Nephron progenitor cell (in vitro differentiated cells): ENCODE data around the gene SUPT20H.
A peak's percentile ranks its signal among the peaks of the same experiment; 100 is the strongest.

Experiments
- DNase-seq: peaks from one replicate; pipeline ENCODE4 v3.0.0; 2021
- H3K27ac Mint-ChIP-seq: 2 replicates; pipeline ENCODE4 v1.8.0; 2021; ENCODE audit warnings: mild to moderate bottlenecking, moderate library complexity, mixed read lengths
- H3K27me3 Mint-ChIP-seq: 2 replicates; pipeline ENCODE4 v1.8.0; 2021; ENCODE audit warnings: mild to moderate bottlenecking, low read depth, mixed read lengths; ENCODE audit not compliant: poor library complexity
- H3K36me3 Mint-ChIP-seq: 2 replicates; pipeline ENCODE4 v1.8.0; 2021; ENCODE audit warnings: low read depth, mixed read lengths
- H3K4me1 Mint-ChIP-seq: 2 replicates; pipeline ENCODE4 v1.8.0; 2021; ENCODE audit warnings: mixed read lengths
- H3K4me3 Mint-ChIP-seq: 2 replicates; pipeline ENCODE4 v1.8.0; 2021; ENCODE audit warnings: mild to moderate bottlenecking, moderate library complexity, mixed read lengths
- H3K9me3 Mint-ChIP-seq: 2 replicates; pipeline ENCODE4 v1.8.0; 2021; ENCODE audit warnings: mild to moderate bottlenecking, moderate library complexity, mixed read lengths
- TF ChIP-seq, protein P1 (sequence below): fragments of 200-600 bp; sonication (generic); IDR thresholded peaks from 2 replicates; pipeline ENCODE4 v1.5.0; 2021; ENCODE audit warnings: antibody characterized with exemption

The SUPT20H gene

DNA sequence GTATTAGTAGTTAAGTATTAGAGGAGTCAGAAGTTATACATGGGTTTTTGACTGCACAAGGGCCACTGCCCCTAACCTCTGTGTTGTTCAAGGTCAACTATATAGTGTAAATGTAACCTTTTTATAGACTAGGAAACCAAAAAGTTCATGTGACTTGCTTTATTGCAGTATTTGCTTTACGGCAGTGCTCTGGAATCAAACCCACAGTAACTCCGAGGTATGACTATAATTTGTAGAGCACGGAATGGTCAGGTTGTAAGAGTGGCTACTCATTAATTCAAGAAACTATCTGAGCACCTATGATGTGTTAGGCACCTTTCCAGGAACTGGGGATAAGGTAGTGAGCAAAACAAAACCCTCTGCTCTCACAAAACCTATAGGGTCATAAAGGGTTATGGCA lies 22.2 kb downstream of the SUPT20H start:
- H3K4me3 Mint-ChIP-seq: no peak overlapping the region
- peaks cover 85% of the 10 kb centered on the region for H3K36me3 Mint-ChIP-seq

DNA sequence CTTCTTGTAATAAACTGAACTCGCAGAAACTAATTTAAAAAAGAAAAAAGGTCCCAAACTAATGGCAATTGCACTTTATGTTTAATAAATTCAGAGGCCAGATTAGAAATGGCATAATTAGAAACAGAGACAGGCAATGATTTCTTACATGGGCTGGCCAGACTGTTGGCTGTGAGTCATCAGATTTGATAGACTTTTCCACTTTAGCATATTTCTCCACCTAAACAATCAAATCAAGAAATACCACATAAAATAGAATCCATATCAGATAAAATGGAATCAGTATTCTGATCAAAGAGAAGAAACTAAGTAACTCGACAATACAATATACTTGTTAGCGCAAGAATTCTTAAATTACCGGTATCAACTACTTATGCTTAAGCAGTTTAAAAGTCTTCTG lies 29.9 kb downstream of the SUPT20H start:
- H3K27me3 Mint-ChIP-seq: no peaks in the 10 kb centered on the region
- no peaks in the 10 kb centered on the region for H3K4me1 Mint-ChIP-seq
- H3K27ac Mint-ChIP-seq: no peak overlapping the region
- TF ChIP-seq, protein P1, sequence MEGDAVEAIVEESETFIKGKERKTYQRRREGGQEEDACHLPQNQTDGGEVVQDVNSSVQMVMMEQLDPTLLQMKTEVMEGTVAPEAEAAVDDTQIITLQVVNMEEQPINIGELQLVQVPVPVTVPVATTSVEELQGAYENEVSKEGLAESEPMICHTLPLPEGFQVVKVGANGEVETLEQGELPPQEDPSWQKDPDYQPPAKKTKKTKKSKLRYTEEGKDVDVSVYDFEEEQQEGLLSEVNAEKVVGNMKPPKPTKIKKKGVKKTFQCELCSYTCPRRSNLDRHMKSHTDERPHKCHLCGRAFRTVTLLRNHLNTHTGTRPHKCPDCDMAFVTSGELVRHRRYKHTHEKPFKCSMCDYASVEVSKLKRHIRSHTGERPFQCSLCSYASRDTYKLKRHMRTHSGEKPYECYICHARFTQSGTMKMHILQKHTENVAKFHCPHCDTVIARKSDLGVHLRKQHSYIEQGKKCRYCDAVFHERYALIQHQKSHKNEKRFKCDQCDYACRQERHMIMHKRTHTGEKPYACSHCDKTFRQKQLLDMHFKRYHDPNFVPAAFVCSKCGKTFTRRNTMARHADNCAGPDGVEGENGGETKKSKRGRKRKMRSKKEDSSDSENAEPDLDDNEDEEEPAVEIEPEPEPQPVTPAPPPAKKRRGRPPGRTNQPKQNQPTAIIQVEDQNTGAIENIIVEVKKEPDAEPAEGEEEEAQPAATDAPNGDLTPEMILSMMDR: no peak
- DNase-seq: no peak
- H3K4me3 Mint-ChIP-seq: no peak overlapping the region
- peaks cover 3% of the 10 kb centered on the region for H3K9me3 Mint-ChIP-seq
- peaks cover 41% of the 10 kb centered on the region for H3K36me3 Mint-ChIP-seq

More for the DNA sequence above, 22.2 kb downstream of the SUPT20H start:
- no peak for DNase-seq
- TF ChIP-seq, protein P1: no peak
- H3K27ac Mint-ChIP-seq: no peak overlapping the region
- H3K27me3 Mint-ChIP-seq: no peaks in the 10 kb centered on the region
- H3K9me3 Mint-ChIP-seq: peaks cover 15% of the 10 kb centered on the region
- H3K4me1 Mint-ChIP-seq: no peaks in the 10 kb centered on the region

GRCh38 chr13:37027639-37028038 lies 31.8 kb downstream of the SUPT20H start:
- Mint-ChIP-seq H3K9me3 (no peaks in the 10 kb centered on the region), H3K4me3 (no peak overlapping the region), H3K27me3 (no peaks in the 10 kb centered on the region), H3K36me3 (peaks cover 34% of the 10 kb centered on the region), H3K27ac (no peak overlapping the region), H3K4me1 (no peaks in the 10 kb centered on the region)
- TF ChIP-seq, protein P1: no peak
- no peak for DNase-seq

- DNase-seq: no peak
- Mint-ChIP-seq H3K27ac (no peak overlapping the region), H3K4me3 (no peak overlapping the region), H3K27me3 (no peaks in the 10 kb centered on the region), H3K9me3 (no peaks in the 10 kb centered on the region), H3K36me3 (peaks cover 31% of the 10 kb centered on the region), H3K4me1 (no peaks in the 10 kb centered on the region)
- TF ChIP-seq, protein P1: no peak
These were observed 32.7 kb downstream of the SUPT20H start for GRCh38 chr13:37026771-37027170.

DNA sequence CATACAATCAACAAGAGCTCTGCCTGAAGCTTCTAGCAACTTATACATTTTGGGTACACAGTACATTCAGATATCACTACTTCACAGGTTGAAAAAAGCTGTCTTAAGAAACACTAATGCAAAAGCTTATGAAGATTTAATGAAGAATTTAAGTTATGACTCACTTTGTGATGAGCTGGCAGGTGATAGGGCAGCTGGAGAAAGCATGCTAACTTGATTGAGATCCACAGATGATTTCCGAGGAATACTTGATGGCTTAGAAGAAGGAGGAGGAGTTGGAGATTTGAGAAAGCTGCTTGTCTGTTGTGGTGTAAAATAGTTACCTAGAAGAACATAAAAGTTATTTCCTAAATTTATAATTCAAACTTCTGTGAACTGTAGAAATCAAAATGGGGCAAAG lies 35.6 kb downstream of the SUPT20H start:
- no peak for DNase-seq
- Mint-ChIP-seq H3K27ac (no peak overlapping the region), H3K4me1 (no peaks in the 10 kb centered on the region), H3K36me3 (peaks cover 33% of the 10 kb centered on the region), H3K9me3 (no peaks in the 10 kb centered on the region), H3K27me3 (no peaks in the 10 kb centered on the region), H3K4me3 (no peak overlapping the region)
- TF ChIP-seq, protein P1: no peak

GRCh38 chr13:37014609-37015008 lies 44.9 kb downstream of the SUPT20H start:
- peak overlapping the region; percentile 73 for H3K27ac Mint-ChIP-seq
- no peak for DNase-seq
- no peaks in the 10 kb centered on the region for H3K27me3 Mint-ChIP-seq
- no peaks in the 10 kb centered on the region for H3K9me3 Mint-ChIP-seq
- H3K4me1 Mint-ChIP-seq: no peaks in the 10 kb centered on the region
- TF ChIP-seq, protein P1: no peak
- H3K36me3 Mint-ChIP-seq: peaks cover 72% of the 10 kb centered on the region
- H3K4me3 Mint-ChIP-seq: no peak overlapping the region
